Fibroblast of gingiva (primary cell): ENCODE results near the gene FOXL3.
"Not testable (repeated sequence)": the region's sequence is repeated elsewhere in the genome, so short reads cannot be mapped to it uniquely, and the experiment has no call there.

Experiments
- DNase-seq: peaks from one replicate; pipeline ENCODE4 v3.0.0-alpha.2; 2011; ENCODE audit warnings: low read depth

The FOXL3 gene

GRCh38 chr7:289209-289755 lies 688 bp upstream of the FOXL3 start:
- DNase-seq: no peak

GRCh38 chr7:290554-291372 lies 793 bp downstream of the FOXL3 start:
- DNase-seq: no peak

GRCh38 chr7:291373-292092 lies 1.6 kb downstream of the FOXL3 start:
- no peak for DNase-seq

GRCh38 chr7:292226-292625 lies 2.3 kb downstream of the FOXL3 start:
- DNase-seq: no peak

- DNase-seq: no peak
These were observed 2.9 kb downstream of the FOXL3 start for GRCh38 chr7:292826-293225.

- DNase-seq: no peak
These were observed 3.9 kb downstream of the FOXL3 start for GRCh38 chr7:293681-294439.

GRCh38 chr7:294440-295154 lies 4.6 kb downstream of the FOXL3 start:
- no peak for DNase-seq

- no peak for DNase-seq
These were observed 5.5 kb downstream of the FOXL3 start for GRCh38 chr7:295155-296154.

GRCh38 chr7:296373-296945 lies 6.5 kb downstream of the FOXL3 start:
- no peak for DNase-seq

- DNase-seq: not testable (repeated sequence)
These were observed 7.2 kb downstream of the FOXL3 start for GRCh38 chr7:297141-297540.

GRCh38 chr7:297611-298374 lies 7.8 kb downstream of the FOXL3 start:
- DNase-seq: no peak

- no peak for DNase-seq
These were observed 8.4 kb downstream of the FOXL3 start for GRCh38 chr7:298375-298702.

- DNase-seq: no peak
These were observed 8.8 kb downstream of the FOXL3 start for GRCh38 chr7:298743-299142.

GRCh38 chr7:299169-299568 lies 9.2 kb downstream of the FOXL3 start:
- no peak for DNase-seq

GRCh38 chr7:299628-300027 lies 9.7 kb downstream of the FOXL3 start:
- no peak for DNase-seq

- DNase-seq: no peak
These were observed 10.1 kb downstream of the FOXL3 start for GRCh38 chr7:300048-300447.

GRCh38 chr7:300546-301290 lies 10.7 kb downstream of the FOXL3 start:
- no peak for DNase-seq

- no peak for DNase-seq
These were observed 11.5 kb downstream of the FOXL3 start for GRCh38 chr7:301291-302053.
